CD4-positive, alpha-beta T cell (primary cell): ENCODE results near the gene TPK1. TPM values are rescaled to one million over a fixed set of nuclear protein-coding genes. Genes with fewer than 3 reads are reported as not detected.
"Not testable (repeated sequence)": the region's sequence is repeated elsewhere in the genome, so short reads cannot be mapped to it uniquely, and the experiment has no call there.

Source experiments
- ATAC-seq: fragments of 200-7000 bp; cut with Tn5 transposase; one replicate; pipeline ENCODE4 v1.10.0; 2022; ENCODE audit warnings: mild to moderate bottlenecking; ENCODE audit not compliant: poor library complexity
- CTCF ChIA-PET: fragments of 350-600 bp; sonication (Branson Sonifier 250); formaldehyde crosslinking; loops from one replicate; lab custom pipeline; 2021; ENCODE audit warnings: antibody characterized with exemption, inconsistent platforms; lab: Charles Lee
- POLR2A ChIA-PET: fragments of 350-600 bp; sonication (Branson Sonifier 250); formaldehyde crosslinking; loops from one replicate; lab custom pipeline; 2021; ENCODE audit warnings: antibody characterized with exemption, inconsistent platforms; lab: Charles Lee
- DNase-seq, 14 experiments: peaks; one replicate each; pipeline ENCODE4 v3.0.0-alpha.2; 2013 to 2020; ENCODE audit warnings: mixed read lengths in 2 of 14
- H3K27ac ChIP-seq, 2 donors: one replicate each; pipeline versions ENCODE4 v1.5.1 to v1.7.0; 2013; ENCODE audit warnings: low read length in 2 of 2, low read depth in 1 of 2, mild to moderate bottlenecking in 1 of 2
- H3K27me3 ChIP-seq, 2 experiments: 1 replicate in 1 of 2; 2 replicates in 1 of 2; pipeline versions ENCODE4 v1.6.1 to v1.7.0; 2013; ENCODE audit warnings: low read length in 2 of 2, control low read depth in 1 of 2, mild to moderate bottlenecking in 1 of 2, moderate library complexity in 1 of 2; ENCODE audit not compliant: insufficient read depth in 2 of 2, control insufficient read depth in 1 of 2
- H3K36me3 ChIP-seq: one replicate; pipeline ENCODE4 v1.6.1; 2013; ENCODE audit warnings: low read length, control low read depth; ENCODE audit not compliant: insufficient read depth
- H3K4me1 ChIP-seq: one replicate; pipeline ENCODE4 v1.6.1; 2013; ENCODE audit warnings: low read length, control low read depth; ENCODE audit not compliant: insufficient read depth
- H3K4me3 ChIP-seq: one replicate; pipeline ENCODE4 v1.5.1; 2013; ENCODE audit warnings: mild to moderate bottlenecking, low read length, moderate library complexity
- H3K9me3 ChIP-seq, 2 experiments: 1 replicate in 1 of 2; 2 replicates in 1 of 2; pipeline versions ENCODE4 v1.6.1 to v1.7.0; 2013; ENCODE audit warnings: low read length in 2 of 2, mild to moderate bottlenecking in 2 of 2, control low read depth in 1 of 2, moderate library complexity in 1 of 2; ENCODE audit not compliant: control insufficient read depth in 1 of 2, insufficient read depth in 1 of 2
- H3K27ac Mint-ChIP-seq: one replicate; pipeline ENCODE4 v1.8.0; 2020; ENCODE audit warnings: mixed read lengths
- H3K27me3 Mint-ChIP-seq: one replicate; pipeline ENCODE4 v1.8.0; 2021; ENCODE audit warnings: mixed read lengths
- H3K36me3 Mint-ChIP-seq: one replicate; pipeline ENCODE4 v1.8.0; 2021; ENCODE audit warnings: low read depth, mixed read lengths
- H3K4me1 Mint-ChIP-seq: one replicate; pipeline ENCODE4 v1.8.0; 2021; ENCODE audit warnings: low read depth, mixed read lengths
- H3K4me3 Mint-ChIP-seq: one replicate; pipeline ENCODE4 v1.8.0; 2020; ENCODE audit warnings: mild to moderate bottlenecking, mixed read lengths
- H3K9me3 Mint-ChIP-seq: one replicate; pipeline ENCODE4 v1.8.0; 2020; ENCODE audit warnings: mixed read lengths
- CTCF ChIP-seq: fragments of 200-600 bp; IDR thresholded peaks from one replicate; pipeline ENCODE4 v1.8.0; 2022; ENCODE audit warnings: antibody characterized with exemption, mild to moderate bottlenecking
- intact Hi-C, 2 experiments: fragments of 100-400 bp; cut with DNase I in 1 of 2; cut with micrococcal nuclease in 1 of 2; formaldehyde crosslinking; loops; one replicate each; pipeline versions ENCODE4 v1.15.1 to v1.9.0; 2023 to 2025; cut with DNase I, micrococcal nuclease
- total RNA-seq, 174 experiments: library from RNA in 2 of 174; stranded (reverse) in 2 of 174; gene quantifications; one replicate each; pipeline ENCODE4 v1.2.3 and lab custom pipeline; 2021 to 2026

The TPK1 gene
- total RNA-seq, 2 experiments from 2014 or later = 17.1 to 17.8 TPM

- H3K27ac ChIP-seq = no peak overlapping the region
- intact Hi-C loops = no loop called here
- TF ChIP-seq CTCF = no peak
- no peaks in the 10 kb centered on the region for H3K9me3 ChIP-seq
- no peak overlapping the region for H3K4me3 Mint-ChIP-seq
- no peak overlapping the region for H3K27ac Mint-ChIP-seq
- H3K27me3 Mint-ChIP-seq = peaks cover 8% of the 10 kb centered on the region
- no peaks in the 10 kb centered on the region for H3K4me1 Mint-ChIP-seq
- DNase-seq (no peak), ATAC-seq (no peak)
- H3K4me3 ChIP-seq = no peak overlapping the region
- H3K4me1 ChIP-seq = no peaks in the 10 kb centered on the region
- no peaks in the 10 kb centered on the region for H3K36me3 ChIP-seq
- CTCF ChIA-PET = no interaction called here
- H3K27me3 ChIP-seq = no peaks in the 10 kb centered on the region
- POLR2A ChIA-PET = no interaction called here
- no peaks in the 10 kb centered on the region for H3K36me3 Mint-ChIP-seq
- no peaks in the 10 kb centered on the region for H3K9me3 Mint-ChIP-seq
These were observed 399.4 kb downstream of the TPK1 start for GRCh38 chr7:144436500-144436899.

GRCh38 chr7:144428431-144428830 lies 407.4 kb downstream of the TPK1 start:
- no peaks in the 10 kb centered on the region for H3K4me1 ChIP-seq
- ChIA-PET POLR2A (no interaction called here), CTCF (no interaction called here)
- H3K9me3 ChIP-seq = peaks cover 0 to 14% of the 10 kb centered on the region in 2 experiments
- DNase-seq = no peak
- H3K9me3 Mint-ChIP-seq = peaks cover 7% of the 10 kb centered on the region
- H3K36me3 ChIP-seq = no peaks in the 10 kb centered on the region
- H3K4me1 Mint-ChIP-seq = no peaks in the 10 kb centered on the region
- no peak overlapping the region for H3K4me3 ChIP-seq
- intact Hi-C loops = no loop called here
- H3K27ac ChIP-seq = no peak overlapping the region
- H3K4me3 Mint-ChIP-seq = no peak overlapping the region
- no peak overlapping the region for H3K27ac Mint-ChIP-seq
- no peak for ATAC-seq
- H3K27me3 ChIP-seq = no peaks in the 10 kb centered on the region
- TF ChIP-seq CTCF = no peak
- H3K27me3 Mint-ChIP-seq = peaks cover 4% of the 10 kb centered on the region
- H3K36me3 Mint-ChIP-seq = peaks cover 4% of the 10 kb centered on the region

- H3K36me3 ChIP-seq, H3K9me3 Mint-ChIP-seq, H3K27ac ChIP-seq, CTCF ChIA-PET, H3K4me3 Mint-ChIP-seq, H3K27me3 ChIP-seq, H3K27ac Mint-ChIP-seq, POLR2A ChIA-PET, intact Hi-C loops, ATAC-seq, H3K36me3 Mint-ChIP-seq, H3K4me1 ChIP-seq, DNase-seq, H3K4me1 Mint-ChIP-seq, H3K27me3 Mint-ChIP-seq, H3K4me3 ChIP-seq: not testable (repeated sequence)
- H3K9me3 ChIP-seq = peaks cover 0 to 14% of the 10 kb centered on the region in 2 experiments
These were observed 408.3 kb downstream of the TPK1 start for GRCh38 chr7:144427539-144427938.

GRCh38 chr7:144418931-144419330 lies 416.9 kb downstream of the TPK1 start:
- DNase-seq, H3K27ac Mint-ChIP-seq, CTCF ChIA-PET, H3K4me1 Mint-ChIP-seq, POLR2A ChIA-PET, H3K27ac ChIP-seq, H3K9me3 Mint-ChIP-seq, H3K4me1 ChIP-seq, H3K4me3 Mint-ChIP-seq, H3K36me3 Mint-ChIP-seq, ATAC-seq, intact Hi-C loops, H3K9me3 ChIP-seq, H3K27me3 ChIP-seq, H3K36me3 ChIP-seq, H3K4me3 ChIP-seq: not testable (repeated sequence)
- H3K27me3 Mint-ChIP-seq = peaks cover 30% of the 10 kb centered on the region
